ENCODE measurements around the gene OTOG. TPM values are rescaled to one million over a fixed set of nuclear protein-coding genes. Genes with fewer than 3 reads are reported as not detected.
A peak's percentile ranks its signal among the peaks of the same experiment; 100 is the strongest.

OTOG gene
- total and polyA plus RNA-seq, 2 of the 8 experiments (the other 6 are each of a cell fraction or from before 2014, with no cell fraction given): 0.41 to 1.5 TPM

- TF ChIP-seq JUND (IDR thresholded peaks at IDR 0.05; ENCODE audit: low read length) (no peak), EZH2 (IDR thresholded peaks at IDR 0.05; ENCODE audit: low read depth, low read length, severe bottlenecking) (peak; percentile 27), MAX (IDR thresholded peaks at IDR 0.05) (peak; percentile 25; the same call in 1 of the 2 replicates), ATF2 (IDR thresholded peaks at IDR 0.05; ENCODE audit: low read length) (no peak), MAFK (IDR thresholded peaks at IDR 0.05; ENCODE audit: low read depth, low read length) (no peak), BRCA1 (IDR thresholded peaks at IDR 0.05; ENCODE audit: low read depth, low read length) (no peak), RAD21 (IDR thresholded peaks at IDR 0.05 in 1 of 2, conservative IDR thresholded peaks at IDR 0.05 in 1 of 2; ENCODE audit: low read depth in 2 of 2, low read length in 2 of 2) (no peak), RFX5 (IDR thresholded peaks at IDR 0.05; ENCODE audit: borderline replicate concordance, low read depth, low read length) (no peak), RBBP5 (IDR thresholded peaks at IDR 0.05; ENCODE audit: borderline replicate concordance, low read depth, low read length) (no peak), USF2 (IDR thresholded peaks at IDR 0.05; ENCODE audit: low read length) (no peak)
These were observed 148.7 kb downstream of the OTOG start (continued) for GRCh38 chr11:17695454-17696441.
